Activated naive CD8-positive, alpha-beta T cell treated with anti-CD3 and anti-CD28 coated beads, Interleukin-2, amount 50 U/mL, for 16 hours (primary cell): Measurements from ENCODE around the gene SUCLG2.

Source experiments
- DNase-seq: peaks from one replicate; pipeline ENCODE4 v3.0.0-alpha.2; 2020; ENCODE audit warnings: low read depth, low spot score

Gene SUCLG2

GRCh38 chr3:67458896-67459530 is 195.4 kb downstream of the SUCLG2 start:
- DNase-seq = no peak

- no peak for DNase-seq
Observed at GRCh38 chr3:67458408-67458807, 196.0 kb downstream of the SUCLG2 start.

- DNase-seq = no peak
Observed at GRCh38 chr3:67453628-67454027, 200.8 kb downstream of the SUCLG2 start.

- no peak for DNase-seq
Observed at GRCh38 chr3:67450153-67450552, 204.3 kb downstream of the SUCLG2 start.

GRCh38 chr3:67447393-67447792 is 207.0 kb downstream of the SUCLG2 start:
- DNase-seq = no peak

- DNase-seq = no peak
Observed at GRCh38 chr3:67437789-67438188, 216.6 kb downstream of the SUCLG2 start.

- no peak for DNase-seq
Observed at GRCh38 chr3:67437090-67437489, 217.3 kb downstream of the SUCLG2 start.

GRCh38 chr3:67433109-67433508 is 221.3 kb downstream of the SUCLG2 start:
- DNase-seq = no peak

- DNase-seq = no peak
Observed at GRCh38 chr3:67431887-67432286, 222.5 kb downstream of the SUCLG2 start.

GRCh38 chr3:67423722-67424121 is 230.7 kb downstream of the SUCLG2 start:
- no peak for DNase-seq

- no peak for DNase-seq
Observed at GRCh38 chr3:67421912-67422311, 232.5 kb downstream of the SUCLG2 start.

GRCh38 chr3:67419779-67420178 is 234.6 kb downstream of the SUCLG2 start:
- no peak for DNase-seq

- DNase-seq = no peak
Observed at GRCh38 chr3:67419218-67419529, 235.2 kb downstream of the SUCLG2 start.

- no peak for DNase-seq
Observed at GRCh38 chr3:67418426-67419217, 235.8 kb downstream of the SUCLG2 start.

GRCh38 chr3:67416703-67417102 is 237.7 kb downstream of the SUCLG2 start:
- DNase-seq = no peak

- no peak for DNase-seq
Observed at GRCh38 chr3:67415511-67415910, 238.9 kb downstream of the SUCLG2 start.

- DNase-seq = no peak
Observed at GRCh38 chr3:67414740-67415139, 239.7 kb downstream of the SUCLG2 start.

GRCh38 chr3:67405193-67405592 is 249.2 kb downstream of the SUCLG2 start:
- no peak for DNase-seq

GRCh38 chr3:67402873-67403272 is 251.5 kb downstream of the SUCLG2 start:
- DNase-seq = no peak

- DNase-seq = no peak
Observed at GRCh38 chr3:67401921-67402320, 252.5 kb downstream of the SUCLG2 start.

- DNase-seq = no peak
Observed at GRCh38 chr3:67400476-67400875, 253.9 kb downstream of the SUCLG2 start.

- no peak for DNase-seq
Observed at GRCh38 chr3:67389176-67389575, 265.2 kb downstream of the SUCLG2 start.

GRCh38 chr3:67388738-67389137 is 265.7 kb downstream of the SUCLG2 start:
- DNase-seq = no peak
